HCT116 (cell line): Measurements from ENCODE around the gene LRRC4C.

Source experiments
- CTCF ChIP-seq, 3 experiments: fragments of 200-600 bp in 1 of 3; sonication (generic) in 1 of 3; IDR thresholded peaks in 2 of 3; conservative IDR thresholded peaks in 1 of 3; 2 replicates each; pipeline ENCODE4 v1.5.1; 2012 to 2017; ENCODE audit warnings: low read depth in 2 of 3, low read length in 2 of 3, antibody characterized with exemption in 1 of 3, borderline replicate concordance in 1 of 3, control low read depth in 1 of 3, mild to moderate bottlenecking in 1 of 3, mixed read lengths in 1 of 3, mixed run types in 1 of 3, moderate library complexity in 1 of 3; ENCODE audit not compliant: insufficient read depth in 1 of 3
- MAX ChIP-seq: IDR thresholded peaks from 2 replicates; pipeline ENCODE4 v1.6.1; 2012
- POLR2AphosphoS5 ChIP-seq: IDR thresholded peaks from 2 replicates; pipeline ENCODE4 v1.6.1; 2011; ENCODE audit warnings: mild to moderate bottlenecking, low read depth, low read length, moderate library complexity
- RAD21 ChIP-seq: IDR thresholded peaks from 2 replicates; pipeline ENCODE4 v1.6.1; 2012; ENCODE audit warnings: low read depth, mild to moderate bottlenecking

GRCh38 chr11:40797981-40798380 lies 661.5 kb downstream of the LRRC4C start:
- TF ChIP-seq CTCF (IDR thresholded peaks at IDR 0.05 in 2 of 3, conservative IDR thresholded peaks at IDR 0.05 in 1 of 3; ENCODE audit: borderline replicate concordance in 1 of 3, insufficient read depth in 1 of 3, low read depth in 2 of 3, low read length in 2 of 3) (no peak), MAX (no peak), RAD21 (no peak), POLR2AphosphoS5 (no peak)
